Skin epidermis (tissue), 12 donors: ENCODE results near the gene TMEM208.

Source experiments
- H3K27ac ChIP-seq, 21 experiments: fragments of 200-600 bp; sonication (generic) in 11 of 21; one replicate each; pipeline ENCODE4 v1.5.0; 2020; ENCODE audit warnings: mild to moderate bottlenecking in 3 of 21, inconsistent platforms in 2 of 21, moderate library complexity in 2 of 21
- H3K4me3 ChIP-seq, 7 experiments: fragments of 200-600 bp; sonication (generic) in 2 of 7; one replicate each; pipeline ENCODE4 v1.5.0; 2020; ENCODE audit warnings: inconsistent platforms in 2 of 7, mild to moderate bottlenecking in 2 of 7, moderate library complexity in 1 of 7

The TMEM208 gene

DNA sequence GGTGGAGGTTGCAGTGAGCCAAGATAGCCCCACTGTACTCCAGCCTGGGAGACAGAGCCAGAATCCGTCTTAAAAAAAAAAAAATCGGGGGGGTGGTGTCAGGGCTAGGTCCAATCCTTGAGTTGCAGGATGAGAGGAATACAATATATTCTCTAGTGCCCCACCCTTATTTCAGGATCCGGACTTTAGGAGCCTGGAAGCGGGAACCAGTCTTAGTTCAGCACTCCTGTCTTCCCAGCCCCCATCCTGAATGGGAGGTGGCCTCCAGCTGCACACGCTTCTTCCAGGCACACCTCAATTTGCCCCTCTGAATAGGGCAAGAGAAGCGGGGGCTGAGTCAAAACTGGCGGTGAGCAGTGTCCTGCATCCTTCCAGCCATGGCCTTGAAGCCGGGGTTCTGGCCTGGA lies 18.7 kb downstream of the TMEM208 start:
- peak overlapping the region; percentile 60 to 95 (median 75) for H3K4me3 ChIP-seq
- peak overlapping the region in 20 of 21 experiments; percentile 65 to 91 (median 82) for H3K27ac ChIP-seq

- H3K27ac ChIP-seq, result peak overlapping the region; percentile 34 to 91 (median 82)
- peak overlapping the region; percentile 60 to 95 (median 75) for H3K4me3 ChIP-seq
Measured at GRCh38 chr16:67246081-67246755, 19.3 kb downstream of the TMEM208 start.

- Histone ChIP-seq H3K27ac (peak overlapping the region; percentile 34 to 91 (median 82)), H3K4me3 (peak overlapping the region; percentile 60 to 95 (median 75))
Measured at GRCh38 chr16:67246756-67247191, 19.8 kb downstream of the TMEM208 start.

- H3K27ac ChIP-seq, result peak within 1 kb of the TSS; percentile 34 to 91 (median 82)
Measured at GRCh38 chr16:67247192-67248072, 20.5 kb downstream of the TMEM208 start, which contains the start of gene FHOD1. Gene FHOD1, minus strand, starts transcription at chr16:67247481. Its CDS starts 71 bp downstream, at chr16:67247410.

GRCh38 chr16:67248073-67248400 lies 21.1 kb downstream of the TMEM208 start:
- Histone ChIP-seq H3K4me3 (peak overlapping the region; percentile 43 to 95 (median 60)), H3K27ac (peak overlapping the region in 6 of 21 experiments; percentile 23 to 83 (median 36))

More at GRCh38 chr16:67247192-67248072, 20.5 kb downstream of the TMEM208 start, which contains the start of gene FHOD1:
- H3K4me3 ChIP-seq, result peak within 1 kb of the TSS; percentile 60 to 95 (median 75)

DNA sequence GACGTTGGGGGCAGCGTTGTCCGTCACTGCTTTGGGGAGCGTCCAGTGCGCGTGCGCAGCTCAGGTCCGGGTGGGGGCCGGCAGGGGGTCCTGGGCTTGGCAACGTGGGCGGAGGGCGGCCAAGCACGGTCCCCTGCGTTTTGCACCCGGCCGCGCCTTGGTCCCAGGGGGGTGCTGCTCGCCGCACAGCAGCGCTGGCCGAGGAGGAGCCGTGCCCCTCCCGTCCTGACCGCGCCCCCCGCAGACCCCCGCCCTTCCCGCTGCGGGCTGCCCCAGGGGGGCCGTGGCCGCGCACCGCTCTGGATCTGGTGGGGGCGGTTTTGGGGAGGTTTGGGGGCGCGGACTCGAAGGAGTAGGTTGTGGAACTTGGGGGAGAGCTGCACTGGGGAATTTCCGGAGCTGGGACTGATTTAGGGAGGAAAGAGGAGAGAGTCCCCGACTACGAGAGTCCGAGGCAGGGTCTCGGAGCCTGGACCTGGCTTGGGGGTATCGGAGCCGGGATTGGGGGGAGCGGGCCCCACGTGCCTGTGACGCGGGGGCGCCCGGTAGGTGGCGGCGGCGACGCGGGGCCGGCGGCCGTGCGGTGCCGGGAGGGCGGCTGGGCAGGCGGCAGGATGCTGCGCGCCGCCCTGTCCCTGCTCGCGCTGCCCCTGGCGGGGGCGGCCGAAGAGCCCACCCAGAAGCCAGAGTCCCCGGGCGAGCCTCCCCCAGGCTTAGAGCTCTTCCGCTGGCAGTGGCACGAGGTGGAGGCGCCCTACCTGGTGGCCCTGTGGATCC lies 21.7 kb downstream of the TMEM208 start, which contains the start of gene SLC9A5:
Gene SLC9A5 (plus strand): TSS at position 579 of the 777 bp plus-strand sequence. CDS start 36 bp downstream, at position 615.
- Histone ChIP-seq H3K27ac (peak within 1 kb of the TSS in 8 of 21 experiments; percentile 7 to 87 (median 36)), H3K4me3 (peak within 1 kb of the TSS; percentile 43 to 95 (median 63))

DNA sequence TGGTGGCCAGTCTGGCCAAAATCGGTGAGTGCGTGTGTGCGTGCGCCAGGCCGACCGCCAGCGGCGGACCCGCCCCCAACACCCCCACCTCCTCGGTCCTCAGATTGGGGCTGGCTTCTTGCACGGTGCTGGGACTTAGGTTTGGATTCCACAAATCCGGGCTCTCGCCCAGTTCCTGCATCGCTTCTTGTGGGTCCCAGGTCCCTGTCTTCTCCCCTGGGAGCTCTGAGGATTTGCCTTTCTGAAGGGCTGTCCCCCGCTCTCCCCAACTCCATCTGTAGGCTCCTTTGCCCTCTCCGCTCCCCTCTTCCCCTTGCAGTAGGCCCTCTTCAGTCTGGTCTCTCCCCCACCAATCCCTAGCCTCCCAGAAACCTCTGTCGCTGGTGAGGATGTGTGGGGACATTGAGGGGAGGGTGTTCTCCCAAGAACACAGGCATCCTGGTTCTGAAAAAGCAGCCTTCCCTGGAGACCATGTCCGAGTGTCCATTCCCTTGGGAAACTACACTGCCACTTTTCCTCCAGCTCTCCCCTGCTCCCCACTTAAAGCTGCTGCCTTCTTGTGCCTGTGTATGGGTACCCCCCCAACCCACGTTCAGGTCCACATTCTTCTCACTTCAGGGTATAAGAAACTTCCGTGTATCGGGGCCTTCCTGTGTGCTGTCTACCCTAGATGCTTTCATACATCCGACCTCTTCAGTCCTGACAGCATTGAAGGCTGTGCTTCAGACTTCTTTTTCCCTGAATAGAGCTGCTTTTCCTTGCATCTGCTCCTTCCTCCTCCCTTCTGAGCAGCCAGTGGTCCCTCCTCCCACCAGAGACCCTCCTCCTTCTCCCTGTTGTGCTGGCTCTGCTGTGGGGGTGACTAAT lies 22.5 kb downstream of the TMEM208 start:
- Histone ChIP-seq H3K27ac (peak overlapping the region in 1 of 21 experiments; percentile 38), H3K4me3 (peak overlapping the region; percentile 35 to 55 (median 45))

- Histone ChIP-seq H3K27ac (no peak overlapping the region), H3K4me3 (no peak overlapping the region)
Measured at GRCh38 chr16:67250045-67250327, 23.1 kb downstream of the TMEM208 start.

DNA sequence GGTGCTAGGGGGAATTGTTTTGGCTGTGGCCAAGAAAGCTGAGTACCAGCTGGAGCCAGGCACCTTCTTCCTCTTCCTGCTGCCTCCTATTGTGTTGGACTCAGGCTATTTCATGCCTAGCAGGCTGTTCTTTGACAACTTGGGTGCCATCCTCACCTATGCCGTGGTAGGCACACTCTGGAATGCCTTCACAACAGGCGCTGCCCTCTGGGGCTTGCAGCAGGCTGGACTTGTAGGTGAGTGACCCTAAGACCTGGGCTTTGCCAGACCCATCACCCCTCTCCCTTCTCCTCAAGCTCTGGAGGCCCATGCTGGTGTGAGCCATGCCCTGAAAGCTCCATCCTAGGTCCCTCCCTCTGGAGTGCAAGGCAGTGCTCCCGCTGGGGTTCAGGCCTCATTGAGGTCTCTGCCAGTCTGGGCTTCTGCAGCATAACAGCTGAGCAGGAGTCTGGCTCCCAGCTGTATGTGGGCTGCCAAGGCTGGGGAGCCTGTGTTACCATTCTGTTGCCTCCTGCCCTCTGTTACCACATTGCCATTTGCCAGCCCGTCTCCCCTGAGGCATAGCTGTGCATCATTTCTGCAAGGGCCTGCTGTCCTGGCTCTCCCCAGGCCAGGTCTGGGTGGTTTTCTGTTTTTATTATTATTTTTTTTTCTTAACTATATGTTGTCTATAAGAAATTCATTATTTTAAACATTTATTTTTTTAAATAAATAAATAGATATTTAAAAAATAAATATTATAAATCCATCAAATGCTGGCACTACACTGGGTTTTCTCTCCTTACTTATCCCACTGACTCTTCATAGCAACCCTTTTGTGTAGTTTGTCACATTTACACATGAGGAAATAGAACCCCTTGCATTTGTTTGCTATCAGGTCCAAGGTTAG lies 25.9 kb downstream of the TMEM208 start:
- H3K27ac ChIP-seq, result no peak overlapping the region
- H3K4me3 ChIP-seq, result no peak overlapping the region

DNA sequence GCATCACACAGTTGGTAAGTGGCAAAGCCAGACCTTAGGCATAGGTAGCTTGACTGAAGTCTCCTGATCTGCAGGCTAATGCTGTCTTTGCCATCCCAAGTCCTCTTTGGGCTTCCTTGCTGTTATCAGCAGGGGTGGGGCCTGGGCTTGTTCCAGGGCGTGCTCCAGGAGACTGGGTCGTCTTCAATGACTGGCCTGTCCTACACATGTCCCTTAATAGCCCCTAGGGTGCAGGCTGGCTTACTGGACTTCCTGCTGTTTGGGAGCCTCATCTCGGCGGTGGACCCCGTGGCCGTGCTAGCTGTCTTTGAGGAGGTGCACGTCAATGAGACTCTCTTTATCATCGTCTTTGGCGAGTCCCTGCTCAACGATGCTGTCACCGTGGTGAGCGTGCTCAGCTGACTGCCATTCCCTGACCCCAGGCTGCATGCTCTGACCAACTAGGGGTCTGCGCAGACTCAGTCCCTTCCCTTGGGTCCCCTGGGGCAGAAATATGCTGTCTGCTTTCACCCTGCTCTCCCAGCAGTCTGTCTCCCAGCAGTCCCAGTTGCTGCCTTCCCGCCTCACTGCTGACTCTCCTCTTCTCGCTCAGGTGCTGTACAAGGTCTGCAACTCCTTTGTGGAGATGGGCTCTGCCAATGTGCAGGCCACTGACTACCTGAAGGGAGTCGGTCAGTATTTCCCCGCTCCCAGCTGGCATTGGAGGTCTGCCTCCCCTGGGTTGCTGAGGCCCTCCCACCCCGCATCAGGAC lies 28.0 kb downstream of the TMEM208 start:
- Histone ChIP-seq H3K27ac (no peak overlapping the region), H3K4me3 (no peak overlapping the region)

- no peak overlapping the region for H3K4me3 ChIP-seq
- H3K27ac ChIP-seq, result no peak overlapping the region
Measured at GRCh38 chr16:67255553-67256221, 28.8 kb downstream of the TMEM208 start.

GRCh38 chr16:67256701-67257230 lies 29.8 kb downstream of the TMEM208 start:
- Histone ChIP-seq H3K4me3 (no peak overlapping the region), H3K27ac (no peak overlapping the region)

DNA sequence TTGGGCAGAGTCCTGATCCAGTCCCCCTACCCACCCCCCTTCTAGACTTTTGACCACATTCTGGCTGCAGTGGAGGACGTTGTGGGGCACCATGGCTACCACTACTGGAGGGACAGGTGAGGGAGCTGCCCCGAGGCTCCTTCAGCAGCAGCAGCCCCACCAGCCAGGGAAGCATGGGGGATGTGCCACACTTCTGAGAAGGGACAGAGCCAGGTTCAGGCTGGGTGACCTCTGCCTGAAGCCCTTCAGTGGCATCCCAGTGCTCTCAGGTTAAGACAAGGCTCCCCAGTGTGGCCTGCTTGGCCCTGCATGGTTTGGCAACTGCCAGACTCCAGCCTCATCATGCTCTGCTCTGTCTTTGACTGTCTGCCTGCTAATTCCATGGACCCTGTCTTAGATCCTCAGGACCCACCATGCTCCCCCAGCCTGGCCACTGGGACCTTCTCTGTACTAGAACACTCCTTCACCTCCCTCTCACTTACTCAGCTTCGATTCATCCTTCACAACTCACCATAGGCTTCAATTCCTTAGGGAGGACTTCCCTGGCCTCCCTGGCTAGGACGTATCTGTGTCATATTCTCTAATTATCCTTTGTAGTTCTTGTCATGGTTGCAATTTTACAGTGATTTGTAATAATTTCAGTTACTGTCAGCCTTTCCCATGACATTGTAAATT lies 30.7 kb downstream of the TMEM208 start:
- H3K4me3 ChIP-seq, result no peak overlapping the region

DNA sequence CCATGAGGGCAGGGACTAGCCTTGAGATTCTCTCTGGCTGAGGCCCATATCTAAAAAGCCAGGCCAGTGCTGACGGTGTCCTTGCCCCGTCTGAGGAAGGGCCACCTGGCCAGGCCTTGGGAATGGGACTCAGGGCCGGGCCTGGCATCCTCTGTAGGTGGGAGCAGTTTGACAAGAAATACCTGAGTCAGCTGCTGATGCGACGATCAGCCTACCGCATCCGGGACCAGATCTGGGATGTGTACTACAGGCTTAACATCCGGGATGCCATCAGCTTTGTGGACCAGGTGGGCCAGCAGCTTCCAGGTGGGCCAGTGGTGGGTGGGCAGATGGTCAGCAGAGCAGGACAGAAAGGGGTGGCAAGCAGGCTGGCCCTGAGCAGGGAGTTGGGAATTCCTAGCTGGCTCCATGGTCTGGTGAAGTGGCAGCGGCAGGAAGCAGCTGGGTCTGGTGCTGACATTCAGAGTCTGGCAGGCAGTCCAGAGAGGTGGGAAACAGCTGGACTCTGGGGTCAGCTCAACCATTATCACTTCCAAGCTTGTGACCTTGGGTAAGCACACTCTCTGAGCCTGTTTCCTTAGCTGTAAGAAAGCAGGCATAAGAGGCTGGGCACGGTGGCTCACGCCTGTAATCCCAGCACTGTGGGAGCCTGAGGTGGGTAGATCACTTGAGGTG lies 31.4 kb downstream of the TMEM208 start:
- Histone ChIP-seq H3K4me3 (no peak overlapping the region), H3K27ac (no peak overlapping the region)

More for the DNA sequence above, 30.7 kb downstream of the TMEM208 start:
- H3K27ac ChIP-seq, result no peak overlapping the region

- Histone ChIP-seq H3K4me3 (no peak overlapping the region), H3K27ac (no peak overlapping the region)
Measured at GRCh38 chr16:67259705-67260104, 32.8 kb downstream of the TMEM208 start.
